Loucy (cell line): ENCODE measurements around the gene IFNW1.
"Not testable (repeated sequence)": the region's sequence is repeated elsewhere in the genome, so short reads cannot be mapped to it uniquely, and the experiment has no call there.

Experiments
- H2AFZ ChIP-seq: fragments of 200-600 bp; sonication (generic); 2 replicates; pipeline ENCODE4 v1.6.0; 2016; ENCODE audit warnings: antibody characterized with exemption, mild to moderate bottlenecking, low read length, moderate library complexity
- H3F3A ChIP-seq: fragments of 200-600 bp; 2 replicates; pipeline ENCODE4 v1.6.0; 2016; ENCODE audit warnings: antibody characterized with exemption, low read depth, mild to moderate bottlenecking
- H3K27me3 ChIP-seq: fragments of 200-600 bp; sonication (generic); 2 replicates; pipeline ENCODE4 v1.6.1; 2014; ENCODE audit warnings: low read length, mild to moderate bottlenecking; ENCODE audit not compliant: insufficient read depth, poor library complexity, severe bottlenecking
- H3K36me3 ChIP-seq: fragments of 200-600 bp; sonication (generic); 2 replicates; pipeline ENCODE4 v1.6.1; 2016; ENCODE audit warnings: low read length; ENCODE audit not compliant: insufficient read depth
- H3K4me1 ChIP-seq: fragments of 200-600 bp; sonication (generic); 2 replicates; pipeline ENCODE4 v1.5.1; 2014; ENCODE audit warnings: low read length, mild to moderate bottlenecking; ENCODE audit not compliant: insufficient read depth, poor library complexity, severe bottlenecking
- H3K4me2 ChIP-seq: fragments of 200-600 bp; sonication (generic); 2 replicates; pipeline ENCODE4 v1.6.0; 2014; ENCODE audit warnings: antibody characterized with exemption, low read length, low read depth, mild to moderate bottlenecking; ENCODE audit not compliant: poor library complexity, severe bottlenecking
- H3K4me3 ChIP-seq: fragments of 200-600 bp; sonication (generic); 2 replicates; pipeline ENCODE4 v1.5.1; 2014; ENCODE audit warnings: low read length, mild to moderate bottlenecking, mixed read lengths; ENCODE audit not compliant: poor library complexity, severe bottlenecking
- H3K79me2 ChIP-seq: fragments of 200-600 bp; sonication (generic); 2 replicates; pipeline ENCODE4 v1.6.1; 2014; ENCODE audit warnings: low read length; ENCODE audit not compliant: insufficient read depth
- H3K9ac ChIP-seq: fragments of 200-600 bp; sonication (generic); 2 replicates; pipeline ENCODE4 v1.6.0; 2014; ENCODE audit warnings: mild to moderate bottlenecking, low read depth, low read length, moderate library complexity; ENCODE audit not compliant: poor library complexity, severe bottlenecking
- H3K9me2 ChIP-seq: fragments of 200-600 bp; sonication (generic); replicated peaks from 2 replicates; pipeline ENCODE4 v1.6.1; 2016; ENCODE audit warnings: low read depth, low read length, mixed read lengths
- H3K9me3 ChIP-seq: fragments of 200-600 bp; sonication (generic); 2 replicates; pipeline ENCODE4 v1.6.1; 2014; ENCODE audit warnings: mild to moderate bottlenecking, antibody characterized with exemption, low read length, low read depth; ENCODE audit not compliant: insufficient read depth
- H4K20me1 ChIP-seq: fragments of 200-600 bp; sonication (generic); 2 replicates; pipeline ENCODE4 v1.6.0; 2014; ENCODE audit warnings: antibody characterized with exemption, low read length, mild to moderate bottlenecking; ENCODE audit not compliant: insufficient read depth, poor library complexity, severe bottlenecking
- CTCF ChIP-seq: fragments of 200-600 bp; sonication (generic); conservative IDR thresholded peaks from 2 replicates; pipeline ENCODE4 v1.5.1; 2014; ENCODE audit warnings: mild to moderate bottlenecking, antibody characterized with exemption, low read length
- EZH2phosphoT487 ChIP-seq: fragments of 200-600 bp; IDR thresholded peaks from 2 replicates; pipeline ENCODE4 v1.6.1; 2018; ENCODE audit warnings: antibody characterized with exemption, mild to moderate bottlenecking, moderate library complexity, borderline replicate concordance

Gene IFNW1

GRCh38 chr9:21141427-21141882 lies at the start of gene IFNW1:
IFNW1 (minus strand) TSS chr9:21141832; CDS start chr9:21141570, 262 bp downstream.
- Histone ChIP-seq H3K36me3 (no peaks in the 10 kb centered on the region), H3K79me2 (no peaks in the 10 kb centered on the region), H3K9me2 (no peaks in the 10 kb centered on the region), H2AFZ (no peak within 1 kb of the TSS), H3K4me2 (no peak within 1 kb of the TSS), H3K27me3 (no peaks in the 10 kb centered on the region), H3K9me3 (no peaks in the 10 kb centered on the region), H3K4me3 (no peak within 1 kb of the TSS), H4K20me1 (no peaks in the 10 kb centered on the region), H3K4me1 (peaks cover 12% of the 10 kb centered on the region), H3K9ac (no peak within 1 kb of the TSS), H3F3A (no peaks in the 10 kb centered on the region)
- TF ChIP-seq EZH2phosphoT487 (no peak), CTCF (peak; percentile 32)

GRCh38 chr9:21187487-21187886 lies 45.9 kb upstream of the IFNW1 start, which contains the start of gene IFNA4:
IFNA4 (minus strand) TSS chr9:21187587; CDS start chr9:21187531, 56 bp downstream.
- H3F3A ChIP-seq, H3K9me2 ChIP-seq, H4K20me1 ChIP-seq, H3K9ac ChIP-seq, H3K79me2 ChIP-seq, H2AFZ ChIP-seq, H3K27me3 ChIP-seq, H3K36me3 ChIP-seq, H3K9me3 ChIP-seq, H3K4me3 ChIP-seq, H3K4me2 ChIP-seq, H3K4me1 ChIP-seq: not testable (repeated sequence)

GRCh38 chr9:21182810-21183736 lies 41.4 kb upstream of the IFNW1 start:
- H3K27me3 ChIP-seq, H3K9ac ChIP-seq, H3K9me2 ChIP-seq, H3K4me2 ChIP-seq, H3F3A ChIP-seq, H3K4me1 ChIP-seq, H3K9me3 ChIP-seq, H3K36me3 ChIP-seq, H3K79me2 ChIP-seq, H3K4me3 ChIP-seq, H4K20me1 ChIP-seq: not testable (repeated sequence)
- peak; percentile 76 for TF ChIP-seq CTCF
- peak overlapping the region; percentile 72 for H2AFZ ChIP-seq
